Measurements from ENCODE around the gene PICK1. TPM values are rescaled to one million over a fixed set of nuclear protein-coding genes. Genes with fewer than 3 reads are reported as not detected.

The PICK1 gene
- total RNA-seq, 3 donors from 2014 or later = 42.0 to 61.3 (median 49.9) TPM

- intact Hi-C loops (cut with DNase I; ENCODE audit: low total_unique reads) = no loop called here
- no peak for TF ChIP-seq POLR2A (IDR thresholded peaks at IDR 0.05)
- no peak for TF ChIP-seq CTCF (IDR thresholded peaks at IDR 0.05)
- no peak for TF ChIP-seq POLR2AphosphoS5 (IDR thresholded peaks at IDR 0.05)
- Histone ChIP-seq H3K27me3 (peaks cover 3 to 13% of the 10 kb centered on the region in 2 donors), H3K36me3 (no peaks in the 10 kb centered on the region), H3K27ac (no peak overlapping the region), H3K4me1 (peaks cover 4 to 14% of the 10 kb centered on the region in 2 donors), H3K9me3 (no peaks in the 10 kb centered on the region), H3K4me3 (peak overlapping the region in 2 of 3 donors; percentile 51 to 76)
- DNase-seq (ENCODE audit: low spot score in 2 of 2) = no peak
Measured at GRCh38 chr22:38080474-38080849, 23.3 kb downstream of the PICK1 start.

GRCh38 chr22:38080850-38081635 lies 23.8 kb downstream of the PICK1 start:
- H3K4me1 ChIP-seq = peaks cover 4 to 14% of the 10 kb centered on the region in 2 donors
- no peak for DNase-seq (ENCODE audit: low spot score in 2 of 2)
- H3K4me3 ChIP-seq = peak overlapping the region; percentile 37 to 76 (median 51)
- no peak overlapping the region for H3K27ac ChIP-seq
- no peaks in the 10 kb centered on the region for H3K9me3 ChIP-seq
- peaks cover 3 to 13% of the 10 kb centered on the region in 2 donors for H3K27me3 ChIP-seq
- H3K36me3 ChIP-seq = no peaks in the 10 kb centered on the region
- intact Hi-C loops (cut with DNase I; ENCODE audit: low total_unique reads) = no loop called here
- TF ChIP-seq POLR2A (IDR thresholded peaks at IDR 0.05) (no peak), CTCF (IDR thresholded peaks at IDR 0.05) (no peak), POLR2AphosphoS5 (IDR thresholded peaks at IDR 0.05) (no peak)

- no peak for TF ChIP-seq CTCF (IDR thresholded peaks at IDR 0.05)
- TF ChIP-seq POLR2A (IDR thresholded peaks at IDR 0.05) = no peak
- no peak for TF ChIP-seq POLR2AphosphoS5 (IDR thresholded peaks at IDR 0.05)
- H3K27ac ChIP-seq = no peak overlapping the region
Measured at GRCh38 chr22:38081636-38081940, 24.4 kb downstream of the PICK1 start.

GRCh38 chr22:38081941-38082828 lies 25.0 kb downstream of the PICK1 start:
- Histone ChIP-seq H3K36me3 (no peaks in the 10 kb centered on the region), H3K4me3 (peak overlapping the region; percentile 37 to 76 (median 51)), H3K9me3 (no peaks in the 10 kb centered on the region), H3K27me3 (peaks cover 3 to 13% of the 10 kb centered on the region in 2 donors), H3K27ac (no peak overlapping the region), H3K4me1 (peaks cover 4 to 14% of the 10 kb centered on the region in 2 donors)
- intact Hi-C loops (cut with DNase I; ENCODE audit: low total_unique reads) = no loop called here
- DNase-seq (ENCODE audit: low spot score in 2 of 2) = no peak
- no peak for TF ChIP-seq CTCF (IDR thresholded peaks at IDR 0.05)
- TF ChIP-seq POLR2A (IDR thresholded peaks at IDR 0.05) = no peak
- TF ChIP-seq POLR2AphosphoS5 (IDR thresholded peaks at IDR 0.05) = no peak

More at GRCh38 chr22:38081636-38081940, 24.4 kb downstream of the PICK1 start:
- intact Hi-C loops (cut with DNase I; ENCODE audit: low total_unique reads) = no loop called here
- H3K9me3 ChIP-seq = no peaks in the 10 kb centered on the region
- H3K36me3 ChIP-seq = no peaks in the 10 kb centered on the region
- H3K4me3 ChIP-seq = peak overlapping the region; percentile 37 to 76 (median 51)
- DNase-seq (ENCODE audit: low spot score in 2 of 2) = no peak
- peaks cover 3 to 13% of the 10 kb centered on the region in 2 donors for H3K27me3 ChIP-seq
- peaks cover 4 to 14% of the 10 kb centered on the region in 2 donors for H3K4me1 ChIP-seq
